DND-41 (cell line): ENCODE data around the gene CAPN3.

Source experiments
- ATAC-seq: fragments of 200-7000 bp; cut with Tn5 transposase; 3 replicates; pipeline ENCODE4 v1.9.1; 2021; ENCODE audit warnings: low read depth; ENCODE audit not compliant: insufficient read depth
- DNase-seq: peaks from one replicate; pipeline ENCODE4 v3.0.0-alpha.2; 2020
- H2AFZ ChIP-seq: 2 replicates; pipeline ENCODE4 v1.6.0; 2012; ENCODE audit warnings: low read depth, low read length
- H3K27ac ChIP-seq: 2 replicates; pipeline ENCODE4 v1.5.1; 2012; ENCODE audit warnings: low read length, inconsistent platforms
- H3K27me3 ChIP-seq: fragments of 200-600 bp; sonication (generic); 2 replicates; pipeline ENCODE4 v1.6.0; 2012; ENCODE audit warnings: low read length, mild to moderate bottlenecking, inconsistent platforms; ENCODE audit not compliant: insufficient read depth, poor library complexity
- H3K36me3 ChIP-seq: 2 replicates; pipeline ENCODE4 v1.5.1; 2012; ENCODE audit warnings: low read length, inconsistent platforms; ENCODE audit not compliant: insufficient read depth
- H3K4me1 ChIP-seq: 2 replicates; pipeline ENCODE4 v1.5.1; 2012; ENCODE audit warnings: mild to moderate bottlenecking, low read length; ENCODE audit not compliant: insufficient read depth
- H3K4me2 ChIP-seq: 2 replicates; pipeline ENCODE4 v1.6.0; 2012; ENCODE audit warnings: mild to moderate bottlenecking, moderate library complexity, low read length, inconsistent platforms; ENCODE audit not compliant: insufficient read depth
- H3K4me3 ChIP-seq, 2 experiments: fragments of 200-600 bp in 1 of 2; shearing (Covaris generic) in 1 of 2; 2 replicates each; pipeline ENCODE4 v1.5.1; 2012 to 2016; ENCODE audit warnings: inconsistent platforms in 2 of 2, low read length in 2 of 2, mild to moderate bottlenecking in 2 of 2, low read depth in 1 of 2, moderate library complexity in 1 of 2
- H3K79me2 ChIP-seq: 2 replicates; pipeline ENCODE4 v1.6.0; 2012; ENCODE audit warnings: low read length, inconsistent platforms; ENCODE audit not compliant: insufficient read depth
- H3K9ac ChIP-seq: 2 replicates; pipeline ENCODE4 v1.6.0; 2012; ENCODE audit warnings: low read depth, mild to moderate bottlenecking, inconsistent platforms, low read length, moderate library complexity
- H3K9me3 ChIP-seq: 2 replicates; pipeline ENCODE4 v1.5.1; 2012; ENCODE audit warnings: low read length, moderate library complexity, mild to moderate bottlenecking, inconsistent platforms; ENCODE audit not compliant: insufficient read depth, severe bottlenecking
- H4K20me1 ChIP-seq: 2 replicates; pipeline ENCODE4 v1.6.0; 2012; ENCODE audit warnings: low read length; ENCODE audit not compliant: insufficient read depth
- CTCF ChIP-seq: IDR thresholded peaks from 2 replicates; pipeline ENCODE4 v1.5.1; 2012; ENCODE audit warnings: borderline replicate concordance, low read length, moderate library complexity, mild to moderate bottlenecking; ENCODE audit not compliant: poor library complexity, severe bottlenecking; ENCODE audit errors: extremely low read depth
- EZH2 ChIP-seq: IDR thresholded peaks from 3 replicates; pipeline ENCODE4 v1.6.1; 2012; ENCODE audit warnings: borderline replicate concordance, low read depth, mild to moderate bottlenecking, moderate library complexity, low read length, inconsistent platforms; ENCODE audit not compliant: severe bottlenecking

Gene CAPN3

GRCh38 chr15:42368096-42368495, 8.8 kb downstream of the CAPN3 start:
- no peak for DNase-seq
- Histone ChIP-seq H4K20me1 (no peaks in the 10 kb centered on the region), H3K9ac (no peak overlapping the region), H3K36me3 (no peaks in the 10 kb centered on the region), H3K9me3 (no peaks in the 10 kb centered on the region), H3K4me3 (no peak overlapping the region), H3K27me3 (no peaks in the 10 kb centered on the region), H3K27ac (no peak overlapping the region), H3K4me1 (no peaks in the 10 kb centered on the region), H2AFZ (no peak overlapping the region), H3K4me2 (no peak overlapping the region), H3K79me2 (no peaks in the 10 kb centered on the region)
- no peak for TF ChIP-seq CTCF
- no peak for TF ChIP-seq EZH2
- no peak for ATAC-seq

- no peaks in the 10 kb centered on the region for H3K4me1 ChIP-seq
- H3K9ac ChIP-seq: no peak overlapping the region
- ATAC-seq (no peak), DNase-seq (no peak)
- no peak overlapping the region for H2AFZ ChIP-seq
- H3K27ac ChIP-seq: no peak overlapping the region
- TF ChIP-seq EZH2 (no peak), CTCF (peak; percentile 25)
- H3K4me3 ChIP-seq: no peak overlapping the region
- H3K9me3 ChIP-seq: no peaks in the 10 kb centered on the region
- H3K4me2 ChIP-seq: no peak overlapping the region
- no peaks in the 10 kb centered on the region for H3K36me3 ChIP-seq
- no peaks in the 10 kb centered on the region for H3K79me2 ChIP-seq
- no peaks in the 10 kb centered on the region for H3K27me3 ChIP-seq
- no peaks in the 10 kb centered on the region for H4K20me1 ChIP-seq
These were observed 11.8 kb downstream of the CAPN3 start for GRCh38 chr15:42371096-42371495.

DNA sequence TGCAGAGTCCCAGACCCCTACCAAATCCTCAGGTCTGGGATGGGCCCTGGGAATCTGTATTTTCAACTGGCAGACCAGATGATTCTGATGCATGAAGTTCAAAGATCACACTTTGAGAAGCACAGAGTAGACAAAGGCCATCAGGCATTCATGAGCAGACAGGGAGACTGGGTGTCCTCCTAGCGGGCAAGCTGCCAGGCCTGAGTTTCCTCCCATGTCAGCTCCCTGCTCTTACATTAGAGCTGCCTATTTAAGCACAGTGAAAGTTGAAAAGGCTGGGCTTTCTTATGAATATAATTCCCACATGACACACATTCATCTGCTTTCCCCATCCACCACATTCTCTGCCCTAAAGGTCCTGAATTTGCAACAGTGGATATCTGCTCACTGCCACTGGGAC, 14.0 kb downstream of the CAPN3 start:
- ATAC-seq (no peak), DNase-seq (no peak)
- Histone ChIP-seq H3K36me3 (no peaks in the 10 kb centered on the region), H3K27ac (no peak overlapping the region), H4K20me1 (no peaks in the 10 kb centered on the region), H3K27me3 (no peaks in the 10 kb centered on the region), H3K4me3 (no peak overlapping the region), H3K9ac (no peak overlapping the region), H3K4me1 (no peaks in the 10 kb centered on the region), H3K9me3 (no peaks in the 10 kb centered on the region), H3K4me2 (no peak overlapping the region), H2AFZ (no peak overlapping the region), H3K79me2 (no peaks in the 10 kb centered on the region)
- TF ChIP-seq CTCF: no peak
- no peak for TF ChIP-seq EZH2

- H3K27ac ChIP-seq: no peak overlapping the region
- DNase-seq (no peak), ATAC-seq (no peak)
- H3K27me3 ChIP-seq: no peaks in the 10 kb centered on the region
- H3K36me3 ChIP-seq: no peaks in the 10 kb centered on the region
- no peaks in the 10 kb centered on the region for H3K4me1 ChIP-seq
- no peak overlapping the region for H3K4me2 ChIP-seq
- H3K9ac ChIP-seq: no peak overlapping the region
- TF ChIP-seq EZH2 (no peak), CTCF (no peak)
- no peaks in the 10 kb centered on the region for H4K20me1 ChIP-seq
- no peaks in the 10 kb centered on the region for H3K79me2 ChIP-seq
- H3K4me3 ChIP-seq: no peak overlapping the region
- H2AFZ ChIP-seq: no peak overlapping the region
- no peaks in the 10 kb centered on the region for H3K9me3 ChIP-seq
These were observed 14.6 kb downstream of the CAPN3 start for GRCh38 chr15:42373936-42374335.
